Renal cortex interstitium (tissue), 11 donors: Measurements from ENCODE around the gene HOXD8. TPM values are rescaled to one million over a fixed set of nuclear protein-coding genes. Genes with fewer than 3 reads are reported as not detected.
A peak's percentile ranks its signal among the peaks of the same experiment; 100 is the strongest.

ENCODE experiments used
- DNase-seq, 11 donors: peaks; one replicate each; pipeline ENCODE4 v3.0.0-alpha.2; 2013; ENCODE audit warnings: low read depth in 9 of 11, low spot score in 4 of 11; ENCODE audit errors: extremely low read depth in 1 of 11
- polyA plus RNA-seq, 3 donors: library from polyadenylated mRNA; unstranded; fragments of 120-200 nt; gene quantifications; one replicate each; pipeline ENCODE4 v1.2.1, GENCODE V29; 2013; ENCODE audit not compliant: insufficient read length in 3 of 3

Gene HOXD8
- polyA plus RNA-seq, 3 donors: 169 to 187 (median 181) TPM

DNA sequence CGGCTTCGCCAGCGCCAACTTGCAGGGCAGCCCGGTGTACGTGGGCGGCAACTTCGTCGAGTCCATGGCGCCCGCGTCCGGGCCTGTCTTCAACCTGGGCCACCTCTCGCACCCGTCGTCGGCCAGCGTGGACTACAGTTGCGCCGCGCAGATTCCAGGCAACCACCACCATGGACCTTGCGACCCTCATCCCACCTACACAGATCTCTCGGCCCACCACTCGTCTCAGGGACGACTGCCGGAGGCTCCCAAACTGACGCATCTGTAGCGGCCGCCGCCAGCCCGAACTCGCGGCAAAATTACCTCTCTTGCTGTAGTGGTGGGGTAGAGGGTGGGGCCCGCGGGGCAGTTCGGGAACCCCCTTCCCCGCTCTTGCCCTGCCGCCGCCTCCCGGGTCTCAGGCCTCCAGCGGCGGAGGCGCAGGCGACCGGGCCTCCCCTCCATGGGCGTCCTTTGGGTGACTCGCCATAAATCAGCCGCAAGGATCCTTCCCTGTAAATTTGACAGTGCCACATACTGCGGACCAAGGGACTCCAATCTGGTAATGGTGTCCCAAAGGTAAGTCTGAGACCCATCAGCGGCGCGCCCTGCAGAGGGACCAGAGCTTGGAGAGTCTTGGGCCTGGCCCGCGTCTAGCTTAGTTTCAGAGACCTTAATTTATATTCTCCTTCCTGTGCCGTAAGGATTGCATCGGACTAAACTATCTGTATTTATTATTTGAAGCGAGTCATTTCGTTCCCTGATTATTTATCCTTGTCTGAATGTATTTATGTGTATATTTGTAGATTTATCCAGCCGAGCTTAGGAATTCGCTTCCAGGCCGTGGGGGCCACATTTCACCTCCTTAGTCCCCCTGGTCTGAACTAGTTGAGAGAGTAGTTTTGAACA, 42.7 kb downstream of the HOXD8 start:
- no peak for DNase-seq

DNA sequence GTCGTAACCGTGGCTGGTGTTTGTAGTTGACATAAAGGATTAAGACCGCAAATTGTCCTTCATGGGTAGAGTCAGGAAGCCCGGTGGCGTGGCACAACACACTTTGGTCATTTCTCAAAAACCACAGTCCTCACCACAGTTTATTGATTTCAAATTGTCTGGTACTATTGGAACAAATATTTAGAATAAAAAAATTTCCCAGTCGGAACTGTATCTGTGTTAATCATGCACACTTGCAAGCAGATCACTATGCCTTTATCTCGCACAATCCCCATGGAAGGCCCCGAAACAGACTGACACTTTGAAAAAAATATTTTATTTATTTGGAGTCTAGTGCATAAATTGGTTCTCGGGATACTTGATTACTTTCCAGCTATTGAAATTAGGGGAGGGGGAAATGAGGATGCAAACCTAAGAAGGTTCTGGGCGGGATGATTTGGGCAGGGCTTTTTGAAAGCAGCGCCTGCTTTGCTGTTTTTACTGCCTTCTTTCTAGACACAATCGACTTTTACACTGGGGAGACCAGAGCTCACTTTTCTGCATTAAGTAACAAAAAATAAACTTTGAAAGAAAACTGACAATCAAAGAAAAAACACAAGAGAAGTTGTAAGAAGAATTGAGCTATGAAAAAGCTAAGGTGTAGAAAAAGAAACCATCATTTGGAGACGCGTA, 43.5 kb downstream of the HOXD8 start:
- DNase-seq: peak in 1 of 11 donors; percentile 33

DNA sequence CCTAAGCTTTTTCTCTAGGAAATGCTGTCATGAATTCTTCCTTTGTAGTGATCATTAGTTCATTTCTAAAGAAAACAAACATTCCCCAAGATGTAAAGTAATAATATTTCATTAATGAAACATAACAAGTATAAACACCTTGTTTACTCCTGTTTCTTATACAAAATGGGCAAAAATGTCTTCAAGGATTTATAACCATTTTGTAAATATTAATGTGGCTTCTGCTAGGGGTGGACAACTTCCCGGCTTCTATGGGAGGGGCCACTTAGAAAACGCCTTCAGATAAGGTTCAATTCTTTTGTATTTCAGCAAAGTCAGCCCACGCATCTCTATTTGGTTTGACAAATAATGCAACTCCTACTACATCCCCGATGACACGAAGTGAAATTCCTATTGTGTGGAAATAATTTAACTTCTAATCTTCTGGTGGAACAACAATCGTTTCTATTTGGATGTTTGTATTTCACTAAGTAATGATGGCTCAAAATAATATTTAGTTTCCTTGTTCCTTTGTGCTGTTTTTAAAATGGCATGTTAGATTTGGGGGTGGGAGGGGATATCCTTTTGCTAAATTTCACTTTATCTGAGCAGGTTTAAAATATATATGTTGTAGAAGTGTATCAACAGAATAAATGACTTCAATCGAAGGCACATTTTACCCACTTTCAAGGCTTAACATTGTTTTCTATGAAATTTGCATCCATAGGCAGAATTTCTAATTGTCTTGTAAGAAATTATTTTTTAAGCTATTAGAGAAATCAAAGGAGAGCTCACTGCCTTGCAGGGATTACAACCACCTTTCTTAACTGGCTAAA, 44.3 kb downstream of the HOXD8 start:
- no peak for DNase-seq

DNA sequence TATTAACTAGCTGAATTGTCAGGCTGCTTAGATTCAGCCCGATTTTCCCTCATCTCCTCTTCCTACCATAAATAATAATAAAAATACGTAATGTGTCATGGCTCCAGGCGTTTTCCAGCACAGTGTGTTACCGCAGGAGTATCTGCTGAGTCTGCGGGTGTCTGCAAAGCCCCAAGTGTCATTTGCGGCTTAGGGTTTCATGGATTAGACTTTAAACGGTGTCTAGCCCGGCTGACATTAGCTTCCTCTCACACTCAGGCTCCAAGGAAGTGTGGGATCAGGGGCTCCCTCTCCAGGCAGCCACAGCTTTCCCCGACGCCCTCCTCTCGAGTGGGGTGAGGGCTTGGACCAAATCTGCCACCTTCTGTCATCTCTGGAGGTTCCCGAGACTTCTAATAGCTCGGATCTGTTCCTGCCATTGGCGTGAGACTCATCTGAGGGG, 44.9 kb downstream of the HOXD8 start:
- DNase-seq: peak in 1 of 11 donors; percentile 56

DNA sequence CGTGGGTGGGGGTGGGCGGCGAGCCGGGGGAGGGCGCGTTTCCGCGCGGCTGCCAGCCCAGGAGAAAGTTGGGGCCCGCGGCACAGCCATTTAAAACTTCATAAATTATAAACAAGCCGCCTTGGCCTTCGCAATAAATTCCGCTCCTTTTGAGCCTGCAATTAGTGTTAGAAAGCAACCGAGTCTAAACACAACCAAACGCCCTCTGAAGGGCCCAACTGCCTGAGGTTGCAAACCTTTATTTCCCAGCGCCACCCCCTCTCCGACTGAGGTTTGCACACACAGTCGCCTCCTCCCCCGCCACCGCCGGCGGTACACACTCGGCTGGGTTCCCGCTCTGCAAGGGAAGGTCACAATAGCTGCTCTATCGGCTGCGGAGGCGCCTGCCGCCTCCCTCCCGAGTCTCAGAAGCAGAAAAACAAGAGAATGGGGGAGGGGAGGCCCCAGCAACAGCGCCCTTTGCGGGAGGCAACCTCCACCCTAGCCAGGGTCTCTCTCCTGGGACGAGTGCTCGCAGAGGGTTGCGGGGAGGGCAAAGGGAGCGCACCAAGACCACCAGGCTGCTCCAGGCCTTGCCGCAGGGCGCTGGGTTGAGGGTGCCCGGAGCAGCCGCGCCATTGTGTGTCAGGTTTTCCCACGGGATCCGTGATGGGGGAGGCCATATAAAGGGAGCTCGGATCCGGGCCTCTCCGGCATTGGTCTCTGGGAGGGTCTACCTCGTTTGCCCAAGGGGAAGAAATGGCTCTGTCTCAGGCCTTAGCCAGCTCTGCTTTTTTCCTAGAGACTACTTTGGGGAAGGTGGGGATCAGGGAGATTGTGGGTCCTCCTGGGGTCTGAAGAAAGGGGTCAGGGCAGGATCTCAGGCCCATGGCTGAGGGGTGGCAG, 45.6 kb downstream of the HOXD8 start:
- DNase-seq: peak in 3 of 11 donors; percentile 64 to 88 (median 87)

DNA sequence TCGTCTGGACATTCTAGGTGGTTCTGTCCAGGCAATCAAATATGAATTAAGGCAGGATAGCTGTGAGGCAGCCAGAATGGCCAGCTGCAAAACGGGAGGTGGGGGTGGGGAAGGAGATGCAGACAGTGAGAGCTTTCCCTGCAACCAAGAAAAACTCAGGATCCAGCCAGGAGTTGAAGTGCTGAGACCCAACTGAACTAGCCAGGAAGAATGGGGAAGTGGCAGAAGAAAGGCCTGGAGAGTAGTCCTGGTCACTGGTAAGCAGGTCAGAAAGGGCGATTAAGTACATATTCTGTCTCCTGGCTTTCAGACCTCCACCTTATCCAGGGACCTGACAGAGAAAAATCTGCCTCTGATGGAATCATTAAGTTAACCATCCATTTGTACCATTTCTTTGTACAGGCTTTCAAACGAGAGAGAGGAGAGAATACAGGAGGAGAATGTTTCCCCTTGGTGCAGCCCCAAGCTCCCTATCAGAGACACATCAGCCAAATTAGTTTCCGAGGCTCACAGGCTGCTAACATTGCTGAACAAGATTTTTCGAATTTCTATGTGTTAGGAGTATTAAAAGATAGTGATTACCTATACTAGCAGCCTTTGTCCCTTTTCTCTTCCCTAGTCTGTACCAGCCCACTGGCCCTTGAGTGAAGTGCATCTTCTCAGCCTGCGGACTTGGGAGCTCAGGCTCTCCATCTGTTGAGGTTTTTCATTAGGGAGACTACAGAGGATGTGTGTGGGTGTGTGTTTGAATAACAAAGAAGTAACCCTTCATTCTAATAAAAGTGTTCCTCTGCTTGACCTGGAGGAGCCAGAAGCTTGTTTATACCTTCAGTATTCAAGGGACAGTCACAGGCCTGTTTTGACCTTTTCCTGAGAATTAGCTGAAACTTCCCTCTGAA, 46.5 kb downstream of the HOXD8 start:
- DNase-seq: no peak

DNA sequence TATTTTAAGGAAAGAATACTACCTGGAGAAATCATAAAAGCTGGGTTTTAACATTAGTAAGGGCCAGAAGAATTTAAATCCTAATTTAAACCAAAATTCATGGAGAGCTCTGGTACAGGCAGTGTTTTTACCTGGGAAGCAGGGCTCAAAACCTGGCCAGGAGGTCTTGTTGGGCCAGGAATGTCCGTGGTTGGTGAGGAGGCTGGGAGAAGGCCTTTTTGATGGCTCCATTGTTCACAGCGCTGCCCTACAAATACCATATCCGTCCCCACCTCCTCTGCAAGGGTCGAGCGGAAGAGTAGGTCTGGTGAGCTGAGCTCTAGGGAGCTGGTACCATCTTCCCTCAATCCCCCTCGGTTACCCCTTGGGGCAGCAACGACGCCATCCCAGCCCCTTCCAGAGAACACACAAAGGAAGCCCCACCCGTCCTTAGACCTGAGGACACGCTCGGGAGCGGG, 48.1 kb downstream of the HOXD8 start:
- no peak for DNase-seq

DNA sequence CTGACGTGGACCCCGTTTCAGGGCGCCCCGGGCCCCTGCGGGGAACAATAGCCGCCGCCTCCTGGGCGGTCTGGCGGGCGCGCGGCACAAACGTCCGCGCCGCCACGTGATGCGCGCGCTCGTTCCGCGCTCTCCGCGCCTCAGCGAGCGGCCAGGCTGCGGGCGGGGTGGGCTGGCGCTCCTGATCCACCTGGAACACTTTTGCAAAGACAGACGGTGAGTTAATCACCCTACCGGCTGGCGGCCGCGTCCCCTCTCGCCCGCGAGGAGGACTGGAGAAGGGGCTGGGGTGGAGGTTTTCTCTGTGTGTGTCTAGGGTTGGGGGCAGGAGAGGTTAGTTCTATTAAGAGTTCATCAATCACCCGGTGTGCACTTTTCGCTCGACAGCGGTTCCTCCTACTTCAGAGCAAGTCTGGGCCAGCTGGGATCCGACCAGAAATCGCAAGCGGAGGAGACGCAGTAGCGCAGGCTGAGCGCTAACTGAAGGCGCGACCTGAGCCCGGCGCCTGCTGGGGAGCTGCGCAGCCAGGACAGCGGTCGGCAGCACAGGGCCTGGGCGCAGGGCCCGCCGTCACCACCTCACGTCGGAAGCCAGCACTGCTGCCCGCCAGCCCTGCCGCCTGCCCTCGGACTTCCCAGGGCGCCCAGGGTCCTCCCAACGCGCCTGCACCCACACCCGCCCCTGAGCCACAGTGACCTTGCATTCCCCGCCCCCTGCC, 48.7 kb downstream of the HOXD8 start:
- DNase-seq: peak in 1 of 11 donors; percentile 45

DNA sequence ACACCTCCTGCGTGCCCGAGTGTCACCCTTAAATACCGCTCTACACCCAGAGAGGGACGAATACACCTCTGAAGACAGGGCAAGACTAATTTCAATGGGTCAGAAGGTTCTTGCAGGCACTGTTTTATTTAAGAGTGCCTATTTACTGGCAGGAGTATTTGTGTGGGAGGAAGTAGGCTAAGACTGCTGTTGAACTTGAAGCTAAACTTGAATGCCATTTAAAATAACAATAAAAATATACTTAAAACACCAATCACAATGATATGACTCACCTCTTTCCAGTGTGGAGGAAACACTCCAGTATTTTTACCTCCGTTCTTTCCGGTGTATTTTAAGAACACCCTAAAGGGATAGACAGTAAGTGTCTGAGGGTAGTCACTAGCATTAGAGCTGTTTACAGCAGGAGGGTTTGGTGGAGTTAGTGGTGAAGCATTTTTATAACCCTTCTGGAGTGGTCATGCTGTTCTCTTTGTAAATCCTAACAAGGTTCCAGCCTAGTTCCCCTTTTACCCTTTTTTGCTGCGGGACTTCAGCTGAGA, 49.3 kb downstream of the HOXD8 start:
- DNase-seq: no peak

DNA sequence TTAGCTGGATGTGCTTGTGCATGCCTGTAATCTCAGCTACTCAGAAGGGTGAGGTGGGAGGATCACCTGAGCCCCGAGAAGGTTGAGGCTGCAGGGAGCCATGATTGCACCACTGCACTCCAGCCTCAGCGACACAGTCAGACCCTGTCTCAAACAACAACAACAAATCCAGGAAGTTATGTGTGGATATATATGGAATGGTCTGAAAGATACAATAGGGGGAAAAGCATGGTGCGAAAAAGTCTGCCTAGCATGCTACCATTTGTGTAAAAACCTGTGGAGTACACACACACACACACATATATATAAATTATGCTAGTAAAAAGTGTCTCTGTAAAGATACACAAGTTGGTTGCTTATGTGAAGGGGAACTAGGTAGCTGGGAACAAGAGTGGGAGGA, 52.0 kb downstream of the HOXD8 start:
- no peak for DNase-seq

Other genes starting within 250 kb of the HOXD8 start
- 10 to 100 TPM; 20.8 to 28.3 (median 26.6) TPM for gene LNPK, start 127.4 kb upstream of the HOXD8 start, polyA plus RNA-seq
- not detected for gene EVX2, start 45.7 kb upstream of the HOXD8 start, polyA plus RNA-seq
- under 1 TPM; 0.14 to 0.22 (median 0.17) TPM for gene HOXD13, start 37.0 kb upstream of the HOXD8 start, polyA plus RNA-seq
- gene HOXD12, start 29.9 kb upstream of the HOXD8 start, polyA plus RNA-seq: under 1 TPM; 0.26 to 0.76 (median 0.62) TPM
- gene HOXD11, start 22.4 kb upstream of the HOXD8 start, polyA plus RNA-seq: 10 to 100 TPM; 55.1 to 72.7 (median 67.2) TPM
- gene HOXD10, start 12.9 kb upstream of the HOXD8 start, polyA plus RNA-seq: 100 to 1,000 TPM; 163 to 188 (median 178) TPM
- 10 to 100 TPM; 74.3 to 99.6 (median 80.9) TPM for gene HOXD9, start 7.0 kb upstream of the HOXD8 start, polyA plus RNA-seq
- gene HOXD4, start 21.8 kb downstream of the HOXD8 start, polyA plus RNA-seq: 10 to 100 TPM; 47.8 to 80.8 (median 56.1) TPM
- gene HOXD3, start 27.6 kb downstream of the HOXD8 start, polyA plus RNA-seq: 10 to 100 TPM; 25.3 to 30.3 (median 26.5) TPM
- gene HOXD1, start 59.0 kb downstream of the HOXD8 start, polyA plus RNA-seq: 10 to 100 TPM in 2 of 3 donors, 1 to 10 TPM in 1; 9.8 to 12.4 (median 10.4) TPM
- gene MTX2, start 139.7 kb downstream of the HOXD8 start, polyA plus RNA-seq: 10 to 100 TPM; 80.8 to 99.6 (median 91.0) TPM